ENCODE data around the gene EPB41L4B. TPM values are rescaled to one million over a fixed set of nuclear protein-coding genes. Genes with fewer than 3 reads are reported as not detected.

EPB41L4B gene
- total RNA-seq, 1 experiment from 2014 or later = 8.1 TPM

DNA sequence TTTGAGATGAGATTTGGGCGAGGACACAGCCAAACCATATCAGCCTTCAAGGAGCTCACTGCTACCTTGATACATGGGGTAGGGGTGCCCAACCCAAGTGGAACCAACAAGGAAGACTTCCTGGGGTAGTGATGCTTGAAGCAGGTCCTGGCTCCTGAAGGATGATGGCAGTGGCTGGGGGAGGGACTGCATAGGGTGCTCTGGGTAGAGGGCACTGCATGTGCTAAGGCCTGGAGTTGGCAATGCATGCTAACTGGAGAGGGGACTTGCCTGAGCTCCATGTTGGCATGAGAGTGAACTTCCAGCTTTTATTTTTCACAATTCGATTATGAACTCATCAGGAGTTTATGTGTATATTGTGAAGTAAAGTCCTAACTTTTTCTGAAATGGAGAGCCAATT, 95.2 kb downstream of the EPB41L4B start:
- H3K9me3 ChIP-seq (ENCODE audit: control insufficient read depth in 1 of 2, insufficient read depth in 1 of 2, low read depth in 1 of 2, low read length in 2 of 2) = no peaks in the 10 kb centered on the region
- no peaks in the 10 kb centered on the region for H4K20me1 ChIP-seq (ENCODE audit: insufficient read depth)
- no peaks in the 10 kb centered on the region for H3K9me2 ChIP-seq (ENCODE audit: insufficient read depth)
- H3K27ac ChIP-seq (ENCODE audit: low read depth, low read length) = no peak overlapping the region
- no peak overlapping the region for H3K4me3 ChIP-seq (replicated peaks in 1 of 2; ENCODE audit: low read depth in 1 of 2, low read length in 2 of 2)
- ATAC-seq (no peak), DNase-seq (ENCODE audit: low read depth, low spot score) (no peak)
- H3K4me2 ChIP-seq (ENCODE audit: low read length) = no peak overlapping the region
- BruUV-seq (replicated peaks) = no TSS peak
- H3K79me2 ChIP-seq (ENCODE audit: insufficient read depth, low read length) = no peaks in the 10 kb centered on the region
- no peaks in the 10 kb centered on the region for H3K4me1 ChIP-seq (ENCODE audit: control insufficient read depth in 1 of 2, insufficient read depth in 2 of 2, low read length in 2 of 2)
- no peak overlapping the region for H2AFZ ChIP-seq (ENCODE audit: low read depth, low read length, poor library complexity, severe bottlenecking)
- ChIA-PET RAD21 (ENCODE audit: low non-redundant PET in 1 of 2, low total read pairs in 2 of 2, uncharacterized antibody in 2 of 2, unreplicated experiment in 2 of 2) (no interaction called here), POLR2A (no interaction called here), CTCF (no interaction called here)
- no peak for TF ChIP-seq SRF (IDR thresholded peaks at IDR 0.05; ENCODE audit: low read depth)
- no peak for TF ChIP-seq FOSL1 (IDR thresholded peaks at IDR 0.05; ENCODE audit: low read depth)
- no peak for TF ChIP-seq EZH2 (IDR thresholded peaks at IDR 0.05)
- no peak for TF ChIP-seq EGR1 (IDR thresholded peaks at IDR 0.05; ENCODE audit: low read depth)
- TF ChIP-seq ZFX (IDR thresholded peaks at IDR 0.05) = no peak
- no peak for TF ChIP-seq POLR2A (IDR thresholded peaks at IDR 0.05; ENCODE audit: borderline replicate concordance, extremely low read depth, insufficient read depth, insufficient read length)
- TF ChIP-seq POLR2AphosphoS5 (IDR thresholded peaks at IDR 0.05; ENCODE audit: low read depth, low read length) = no peak
- TF ChIP-seq, protein P1, sequence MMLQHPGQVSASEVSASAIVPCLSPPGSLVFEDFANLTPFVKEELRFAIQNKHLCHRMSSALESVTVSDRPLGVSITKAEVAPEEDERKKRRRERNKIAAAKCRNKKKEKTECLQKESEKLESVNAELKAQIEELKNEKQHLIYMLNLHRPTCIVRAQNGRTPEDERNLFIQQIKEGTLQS (IDR thresholded peaks at IDR 0.05) = no peak
- TF ChIP-seq, protein P2, sequence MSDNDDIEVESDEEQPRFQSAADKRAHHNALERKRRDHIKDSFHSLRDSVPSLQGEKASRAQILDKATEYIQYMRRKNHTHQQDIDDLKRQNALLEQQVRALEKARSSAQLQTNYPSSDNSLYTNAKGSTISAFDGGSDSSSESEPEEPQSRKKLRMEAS (IDR thresholded peaks at IDR 0.05) = no peak
- no peak for TF ChIP-seq JUND (IDR thresholded peaks at IDR 0.05)
- no peak for TF ChIP-seq YY1 (IDR thresholded peaks at IDR 0.05; ENCODE audit: extremely low read depth, insufficient replicate concordance, low read depth, low read length)
- TF ChIP-seq CEBPB (IDR thresholded peaks at IDR 0.05; ENCODE audit: low read depth) = no peak
- no peak for TF ChIP-seq SP1 (IDR thresholded peaks at IDR 0.05; ENCODE audit: low read depth)
- TF ChIP-seq REST (IDR thresholded peaks at IDR 0.05; ENCODE audit: low read depth) = no peak
- no peak for TF ChIP-seq ELF1 (IDR thresholded peaks at IDR 0.05; ENCODE audit: borderline replicate concordance, low read depth)
- no peak for TF ChIP-seq RAD21 (IDR thresholded peaks at IDR 0.05; ENCODE audit: low read depth)
- TF ChIP-seq, protein P3, sequence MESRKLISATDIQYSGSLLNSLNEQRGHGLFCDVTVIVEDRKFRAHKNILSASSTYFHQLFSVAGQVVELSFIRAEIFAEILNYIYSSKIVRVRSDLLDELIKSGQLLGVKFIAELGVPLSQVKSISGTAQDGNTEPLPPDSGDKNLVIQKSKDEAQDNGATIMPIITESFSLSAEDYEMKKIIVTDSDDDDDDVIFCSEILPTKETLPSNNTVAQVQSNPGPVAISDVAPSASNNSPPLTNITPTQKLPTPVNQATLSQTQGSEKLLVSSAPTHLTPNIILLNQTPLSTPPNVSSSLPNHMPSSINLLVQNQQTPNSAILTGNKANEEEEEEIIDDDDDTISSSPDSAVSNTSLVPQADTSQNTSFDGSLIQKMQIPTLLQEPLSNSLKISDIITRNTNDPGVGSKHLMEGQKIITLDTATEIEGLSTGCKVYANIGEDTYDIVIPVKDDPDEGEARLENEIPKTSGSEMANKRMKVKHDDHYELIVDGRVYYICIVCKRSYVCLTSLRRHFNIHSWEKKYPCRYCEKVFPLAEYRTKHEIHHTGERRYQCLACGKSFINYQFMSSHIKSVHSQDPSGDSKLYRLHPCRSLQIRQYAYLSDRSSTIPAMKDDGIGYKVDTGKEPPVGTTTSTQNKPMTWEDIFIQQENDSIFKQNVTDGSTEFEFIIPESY (IDR thresholded peaks at IDR 0.05; ENCODE audit: extremely low read depth, insufficient replicate concordance, low read length) = no peak
- TF ChIP-seq CBX3 (IDR thresholded peaks at IDR 0.05; ENCODE audit: low read depth) = no peak
- no peak for TF ChIP-seq TCF7L2 (IDR thresholded peaks at IDR 0.05; ENCODE audit: borderline replicate concordance, extremely low read depth, insufficient read depth, insufficient read length)
- TF ChIP-seq CTCF (IDR thresholded peaks at IDR 0.05 in 2 of 3, conservative IDR thresholded peaks at IDR 0.05 in 1 of 3; ENCODE audit: borderline replicate concordance in 1 of 3, insufficient read depth in 1 of 3, low read depth in 2 of 3, low read length in 2 of 3) = no peak
- no peaks in the 10 kb centered on the region for H3K36me3 ChIP-seq (ENCODE audit: control insufficient read depth in 1 of 2, insufficient read depth in 2 of 2, low read length in 2 of 2)
- intact Hi-C loops (cut with micrococcal nuclease) = no loop called here
- H3K9ac ChIP-seq (ENCODE audit: low read length) = no peak overlapping the region
- no peaks in the 10 kb centered on the region for H3K27me3 ChIP-seq (ENCODE audit: insufficient read depth, low read length)
